HepG2 (cell line): Measurements from ENCODE around the gene SERHL2. TPM values are rescaled to one million over a fixed set of nuclear protein-coding genes. Genes with fewer than 3 reads are reported as not detected.
"Not testable (repeated sequence)": the region's sequence is repeated elsewhere in the genome, so short reads cannot be mapped to it uniquely, and the experiment has no call there.

Source experiments
- ATAC-seq: fragments of 200-7000 bp; cut with Tn5 transposase; 3 replicates; pipeline ENCODE4 v1.9.1; 2020; ENCODE audit warnings: mild to moderate bottlenecking, moderate library complexity
- BruUV-seq: library from RNA; stranded (reverse); fragments of 400-500 nt; replicated peaks from 2 replicates; lab custom pipeline; 2021; lab: Mats Ljungman, UMichigan
- CTCF ChIA-PET: fragments of 300-600 bp; formaldehyde crosslinking; extraction: SDS; loops from one replicate; lab custom pipeline; 2021; ENCODE audit warnings: low total read pairs, inconsistent platforms, low intra/inter-chr PET ratio; lab: Yijun Ruan, JAX
- POLR2A ChIA-PET: fragments of 350-600 bp; sonication (Branson Sonifier 250); formaldehyde crosslinking; loops from one replicate; lab custom pipeline; 2020; ENCODE audit warnings: antibody characterized with exemption, inconsistent platforms; lab: Yijun Ruan, JAX
- DNase-seq: peaks from one replicate; pipeline ENCODE4 v3.0.0-alpha.2; 2015; ENCODE audit warnings: low spot score
- FAIRE-seq: peaks from 3 replicates; lab custom pipeline; 2011; peaks lifted over from hg19 to GRCh38; lab: Jason Lieb, UNC
- H2AFZ ChIP-seq: one replicate; pipeline ENCODE4 v1.6.1; 2011; ENCODE audit warnings: low read length, inconsistent platforms
- H3K27ac ChIP-seq: fragments of 300-600 bp; 3 replicates; pipeline ENCODE4 v1.8.0; 2011; ENCODE audit warnings: mixed run types, mild to moderate bottlenecking, mixed read lengths, low read length, inconsistent platforms; ENCODE audit not compliant: insufficient read depth; ENCODE audit errors: extremely low read length
- H3K27me3 ChIP-seq, 2 experiments: fragments of 200-600 bp in 1 of 2; 2 replicates in 1 of 2; 3 replicates in 1 of 2; pipeline versions ENCODE4 v1.6.0 to v1.8.0; 2011; ENCODE audit warnings: low read length in 2 of 2, mild to moderate bottlenecking in 2 of 2, moderate library complexity in 2 of 2, inconsistent platforms in 1 of 2; ENCODE audit not compliant: insufficient read depth in 2 of 2, control insufficient read depth in 1 of 2
- H3K36me3 ChIP-seq, 2 experiments: fragments of 200-600 bp in 1 of 2; replicated peaks in 1 of 2; 2 replicates in 1 of 2; 3 replicates in 1 of 2; pipeline versions ENCODE4 v1.5.1 to v1.8.0; 2011; ENCODE audit warnings: low read length in 2 of 2, inconsistent platforms in 1 of 2; ENCODE audit not compliant: insufficient read depth in 2 of 2, control insufficient read depth in 1 of 2
- H3K4me1 ChIP-seq: 2 replicates; pipeline ENCODE4 v1.5.1; 2012; ENCODE audit warnings: low read length, inconsistent platforms; ENCODE audit not compliant: insufficient read depth
- H3K4me2 ChIP-seq: 2 replicates; pipeline ENCODE4 v1.6.0; 2011; ENCODE audit warnings: low read depth, low read length, inconsistent platforms
- H3K4me3 ChIP-seq, 3 experiments: fragments of 200-600 bp in 1 of 3; sonication (generic), shearing (Covaris generic) in 1 of 3; replicated peaks in 1 of 3; 2 replicates each; pipeline ENCODE4 v1.5.1; 2011 to 2016; ENCODE audit warnings: low read length in 3 of 3, inconsistent platforms in 2 of 3, low read depth in 2 of 3, mild to moderate bottlenecking in 2 of 3, control low read depth in 1 of 3, mixed read lengths in 1 of 3; ENCODE audit not compliant: insufficient read depth in 1 of 3
- H3K79me2 ChIP-seq: one replicate; pipeline ENCODE4 v1.6.1; 2011; ENCODE audit warnings: low read length, inconsistent platforms; ENCODE audit not compliant: insufficient read depth
- H3K9ac ChIP-seq: 2 replicates; pipeline ENCODE4 v1.6.0; 2011; ENCODE audit warnings: mild to moderate bottlenecking, low read depth, low read length, inconsistent platforms; ENCODE audit not compliant: insufficient read depth
- H3K9me3 ChIP-seq: 2 replicates; pipeline ENCODE4 v1.5.1; 2012; ENCODE audit warnings: mild to moderate bottlenecking, low read length
- H4K20me1 ChIP-seq: 2 replicates; pipeline ENCODE4 v1.6.0; 2011; ENCODE audit warnings: inconsistent platforms, mild to moderate bottlenecking, low read length, moderate library complexity; ENCODE audit not compliant: insufficient read depth
- POLR2AphosphoS2 ChIP-seq: IDR thresholded peaks from 2 replicates; pipeline ENCODE4 v1.6.1; 2011; ENCODE audit warnings: low read depth, low read length, improper control_type of control experiment
- RARG ChIP-seq: sonication (generic); formaldehyde crosslinking; IDR thresholded peaks from 2 replicates; pipeline ENCODE4 v1.4.0; 2020; ENCODE audit warnings: low read depth, mild to moderate bottlenecking, missing genetic modification reagents
- ZEB1 ChIP-seq: IDR thresholded peaks from 2 replicates; pipeline ENCODE4 v1.6.1; 2012; ENCODE audit warnings: mild to moderate bottlenecking, low read depth, inconsistent platforms; ENCODE audit not compliant: insufficient replicate concordance
- ZNF20 ChIP-seq: sonication (generic); formaldehyde crosslinking; IDR thresholded peaks from 2 replicates; pipeline ENCODE4 v1.4.0; 2020; ENCODE audit warnings: mild to moderate bottlenecking, moderate library complexity, missing genetic modification reagents
- WGBS: methylation state at CpG from one replicate; pipeline ENCODE4 v1.1.6; 2017; ENCODE audit warnings: low lambda C conversion rate; 5-methylcytosine and 5-hydroxymethylcytosine counted together
- in situ Hi-C: cut with HindIII; loops from 2 replicates; pipeline ENCODE4 v1.10.0; 2017; ENCODE audit warnings: low pct_unique_long_range_greater_than_20kb; ENCODE audit not compliant: extremely low pct_ligation_motif_present
- intact Hi-C: fragments of 100-400 bp; cut with micrococcal nuclease; formaldehyde crosslinking; loops from one replicate; pipeline ENCODE4 v1.10.0; 2022; ENCODE audit not compliant: unreplicated experiment
- polyA plus RNA-seq, 8 experiments: library from polyadenylated mRNA; depleted of rRNA in 3 of 8; stranded (reverse) in 7 of 8; unstranded in 1 of 8; fragments of >200 nt; fragmentation: Illumina TruSeq in 4 of 8; extraction: Trizol in 4 of 8; gene quantifications; 2 replicates each; pipeline versions ENCODE4 v1.2.1 to v1.2.3, GENCODE V29; 2011 to 2016; ENCODE audit warnings: low read depth in 4 of 8, missing spikeins in 1 of 8, mixed read lengths in 1 of 8; ENCODE audit not compliant: insufficient read depth in 1 of 8
- total RNA-seq, 5 experiments: library from RNA; depleted of rRNA; stranded (reverse); fragments of >200 nt; fragmentation: Illumina TruSeq; extraction: Trizol; gene quantifications; 2 replicates each; pipeline ENCODE4 v1.2.3, GENCODE V29; 2016; ENCODE audit warnings: low read depth in 1 of 5
- TF ChIP-seq, protein P1 (sequence below): sonication (generic); formaldehyde crosslinking; IDR thresholded peaks from 2 replicates; pipeline ENCODE4 v1.4.0; 2020; ENCODE audit warnings: missing genetic modification reagents

The SERHL2 gene
- total and polyA plus RNA-seq, 2 of the 13 experiments (the other 11 are each of a cell fraction or from before 2014, with no cell fraction given), result 1.0 to 1.8 TPM

DNA sequence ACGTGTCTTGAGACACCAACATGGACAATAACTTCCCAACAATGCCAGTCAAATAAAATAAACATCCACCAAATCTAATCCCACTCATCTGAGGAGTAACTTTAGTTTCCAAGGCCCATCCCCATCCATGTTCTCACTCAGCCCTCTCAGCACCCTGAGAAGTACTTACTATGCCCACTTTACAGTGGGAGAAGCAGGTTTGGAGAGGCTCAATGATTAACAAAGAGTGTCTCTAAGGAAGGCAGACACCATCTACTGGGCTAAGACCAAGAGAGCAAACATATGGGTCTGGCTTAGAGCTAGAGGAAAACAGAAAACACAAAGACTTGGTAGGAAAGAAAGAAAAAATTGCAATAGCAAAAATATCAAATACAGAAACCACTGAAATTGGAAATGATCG lies 49.7 kb downstream of the SERHL2 start:
- Histone ChIP-seq H3K27ac (peak overlapping the region; percentile 93), H3K27me3 (no peaks in the 10 kb centered on the region), H3K4me2 (no peak overlapping the region), H3K36me3 (peaks cover 17 to 54% of the 10 kb centered on the region in 2 experiments), H3K9ac (no peak overlapping the region), H3K4me1 (peaks cover 68% of the 10 kb centered on the region), H3K4me3 (no peak overlapping the region), H3K9me3 (no peaks in the 10 kb centered on the region), H4K20me1 (peaks cover 5% of the 10 kb centered on the region; the same call in 1 of the 2 replicates), H3K79me2 (peaks cover 55% of the 10 kb centered on the region), H2AFZ (no peak overlapping the region)
- DNase-seq (no peak), FAIRE-seq (no peak), ATAC-seq (no peak)
- no TSS peak for BruUV-seq
- ChIA-PET POLR2A (interaction anchor here (1.3 kb wide), 1 partner anchor 11 kb away, joined by 3 read pairs; the partner anchor contains the start of gene POLDIP3), CTCF (no interaction called here)
- in situ Hi-C loops, result no loop called here
- intact Hi-C loops, result no loop called here
- 90% methylated on average over 2 of the region's 2 CpGs for WGBS
- TF ChIP-seq, protein P1, sequence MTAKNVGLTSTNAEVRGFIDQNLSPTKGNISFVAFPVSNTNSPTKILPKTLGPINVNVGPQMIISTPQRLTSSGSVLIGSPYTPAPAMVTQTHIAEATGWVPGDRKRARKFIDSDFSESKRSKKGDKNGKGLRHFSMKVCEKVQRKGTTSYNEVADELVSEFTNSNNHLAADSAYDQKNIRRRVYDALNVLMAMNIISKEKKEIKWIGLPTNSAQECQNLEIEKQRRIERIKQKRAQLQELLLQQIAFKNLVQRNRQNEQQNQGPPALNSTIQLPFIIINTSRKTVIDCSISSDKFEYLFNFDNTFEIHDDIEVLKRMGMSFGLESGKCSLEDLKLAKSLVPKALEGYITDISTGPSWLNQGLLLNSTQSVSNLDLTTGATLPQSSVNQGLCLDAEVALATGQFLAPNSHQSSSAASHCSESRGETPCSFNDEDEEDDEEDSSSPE (CRISPR knock-in tag), result no peak
- TF ChIP-seq POLR2AphosphoS2, result 0 out of 2 replicates have a peak, but pooled peaks have one; percentile 21

DNA sequence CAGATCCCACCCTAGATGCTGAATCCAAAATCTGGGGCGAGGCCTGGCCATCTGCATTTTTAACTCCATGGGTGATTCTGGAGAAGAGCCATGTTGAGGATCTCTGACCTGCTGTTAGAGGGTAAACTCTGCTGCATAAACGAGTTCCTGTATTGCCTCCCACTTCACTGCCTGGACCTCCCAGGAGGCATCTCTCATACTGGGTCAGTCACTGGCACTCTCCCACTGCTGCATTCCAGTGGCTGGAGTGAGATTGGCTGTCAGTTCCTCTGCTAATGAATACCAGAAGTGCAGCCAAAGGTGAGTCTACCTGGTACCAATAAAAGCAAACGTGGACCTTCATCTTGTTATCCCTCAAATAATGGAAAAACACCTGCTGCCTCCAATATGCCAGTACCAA lies 50.6 kb downstream of the SERHL2 start:
- ChIA-PET POLR2A (interaction anchor here (1.3 kb wide), 1 partner anchor 10 kb away, joined by 3 read pairs; the partner anchor contains the start of gene POLDIP3), CTCF (no interaction called here)
- H3K79me2 ChIP-seq, result peaks cover 59% of the 10 kb centered on the region
- intact Hi-C loops, result no loop called here
- H4K20me1 ChIP-seq, result peaks cover 15% of the 10 kb centered on the region; the same call in 1 of the 2 replicates
- no peaks in the 10 kb centered on the region for H3K27me3 ChIP-seq
- WGBS, result 45% methylated on average over 1 of the region's 3 CpGs
- H3K9ac ChIP-seq, result no peak overlapping the region
- ATAC-seq, result peak; percentile 48
- no peak for FAIRE-seq
- in situ Hi-C loops, result no loop called here
- no peak overlapping the region for H3K4me2 ChIP-seq
- no peak overlapping the region for H2AFZ ChIP-seq
- H3K4me3 ChIP-seq, result no peak overlapping the region
- BruUV-seq, result no TSS peak
- peaks cover 78% of the 10 kb centered on the region for H3K4me1 ChIP-seq
- DNase-seq, result no peak
- H3K9me3 ChIP-seq, result no peaks in the 10 kb centered on the region
- no peak overlapping the region for H3K27ac ChIP-seq
- TF ChIP-seq RARG (CRISPR knock-in tag) (no peak), ZNF20 (CRISPR knock-in tag) (no peak), ZEB1 (peak; percentile 51)
- H3K36me3 ChIP-seq, result peaks cover 16 to 54% of the 10 kb centered on the region in 2 experiments

DNA sequence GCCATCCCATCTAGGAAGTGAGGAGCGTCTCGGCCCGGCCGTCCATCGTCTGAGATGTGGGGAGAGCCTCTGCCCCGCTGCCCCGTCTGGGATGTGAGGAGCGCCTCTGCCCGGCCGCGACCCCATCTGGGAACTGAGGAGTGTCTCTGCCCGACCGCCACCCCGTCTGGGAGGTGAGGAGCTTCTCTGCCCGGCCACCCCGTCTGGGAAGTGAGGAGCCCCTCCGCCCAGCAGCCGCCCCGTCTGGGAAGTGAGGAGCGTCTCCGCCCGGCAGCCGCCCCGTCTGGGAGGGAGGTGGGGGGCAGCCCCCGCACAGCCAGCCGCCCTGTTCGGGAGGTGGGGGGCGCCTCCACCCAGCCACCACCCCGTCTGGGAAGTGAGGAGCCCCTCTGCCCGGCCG lies 53.9 kb downstream of the SERHL2 start:
- Histone ChIP-seq H4K20me1 (peaks cover 25% of the 10 kb centered on the region; the same call in 1 of the 2 replicates), H3K79me2 (peaks cover 88% of the 10 kb centered on the region), H3K36me3 (peaks cover 11 to 30% of the 10 kb centered on the region in 2 experiments; a peak in 4 of 5 replicates), H3K4me1 (peaks cover 90% of the 10 kb centered on the region)
- H2AFZ ChIP-seq, H3K9me3 ChIP-seq, H3K27ac ChIP-seq, in situ Hi-C loops, BruUV-seq, H3K4me3 ChIP-seq, H3K9ac ChIP-seq, ATAC-seq, H3K27me3 ChIP-seq, intact Hi-C loops, CTCF ChIA-PET, FAIRE-seq, H3K4me2 ChIP-seq, DNase-seq: not testable (repeated sequence)
- WGBS, result 92% methylated on average over 15 of the region's 31 CpGs
- POLR2A ChIA-PET, result interaction anchor here (0.6 kb wide), 1 partner anchor 407 kb away, joined by 3 read pairs; no protein-coding TSS in a partner anchor
